GM18517 (cell line): Measurements from ENCODE around the gene CCDC33.

ENCODE experiments used
- ATAC-seq: cut with Tn5 transposase; IDR thresholded peaks from one replicate; pipeline ENCODE4 v1.9.1; 2021; ENCODE audit warnings: mild to moderate bottlenecking, moderate library complexity; ENCODE audit not compliant: unreplicated experiment

Gene CCDC33

DNA sequence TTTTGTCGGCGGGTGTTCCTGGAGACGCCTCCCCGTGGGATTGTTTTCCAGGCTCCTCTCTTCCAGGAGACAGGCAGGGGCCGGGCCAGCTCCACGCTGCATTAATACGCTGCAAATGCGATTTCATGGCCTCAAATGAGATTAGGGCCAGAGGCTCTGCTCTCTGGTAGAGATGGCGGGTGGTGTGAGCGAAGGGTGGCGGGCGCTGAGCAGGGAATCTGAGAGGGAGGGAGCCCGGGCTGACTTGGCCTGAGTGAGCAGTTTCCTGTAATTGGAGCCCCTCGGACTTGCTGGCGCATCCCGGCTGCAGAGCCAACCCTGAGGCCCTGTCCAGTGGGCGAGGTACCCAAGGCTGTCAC, 7.4 kb upstream of the CCDC33 start:
- no peak for ATAC-seq

DNA sequence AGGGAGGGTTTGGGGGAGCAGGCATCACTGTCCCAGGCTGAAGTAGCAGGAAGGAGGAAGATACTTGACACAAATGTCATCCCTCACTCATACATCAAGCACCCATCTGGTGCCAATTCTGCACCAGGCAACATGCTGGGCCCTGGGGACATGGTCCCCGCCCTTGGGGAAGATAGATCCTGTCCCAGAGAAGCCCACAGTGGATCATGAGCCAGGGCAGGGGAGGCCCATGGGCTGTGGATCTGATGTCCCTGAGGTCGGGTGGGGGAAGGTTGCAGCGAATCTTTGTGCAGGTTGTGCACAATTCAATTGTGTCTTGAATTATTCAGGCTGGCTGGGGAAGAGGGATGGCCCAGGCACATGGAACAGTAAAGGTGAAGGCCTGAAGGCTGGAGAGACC, 6.4 kb upstream of the CCDC33 start:
- ATAC-seq: no peak

DNA sequence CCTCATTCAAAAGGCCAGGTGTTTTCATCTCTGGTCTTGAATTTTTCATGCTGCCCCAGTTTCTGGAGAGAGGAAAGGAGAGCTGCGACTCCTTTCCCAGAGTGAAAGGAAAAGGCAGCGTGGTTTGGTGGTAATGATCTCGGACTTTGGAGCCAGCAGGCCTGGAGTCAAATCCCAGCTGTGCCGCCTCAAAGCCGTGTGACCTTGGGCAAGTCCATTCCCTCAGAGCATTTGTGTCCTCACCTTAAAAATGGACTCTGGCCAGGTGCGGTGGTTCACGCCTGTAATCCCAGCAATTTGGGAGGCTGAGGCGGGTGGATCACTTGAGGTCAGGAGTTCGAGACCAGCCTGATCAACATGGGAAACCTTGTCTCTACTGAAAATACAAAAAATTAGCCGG, 4.7 kb upstream of the CCDC33 start:
- ATAC-seq: no peak

DNA sequence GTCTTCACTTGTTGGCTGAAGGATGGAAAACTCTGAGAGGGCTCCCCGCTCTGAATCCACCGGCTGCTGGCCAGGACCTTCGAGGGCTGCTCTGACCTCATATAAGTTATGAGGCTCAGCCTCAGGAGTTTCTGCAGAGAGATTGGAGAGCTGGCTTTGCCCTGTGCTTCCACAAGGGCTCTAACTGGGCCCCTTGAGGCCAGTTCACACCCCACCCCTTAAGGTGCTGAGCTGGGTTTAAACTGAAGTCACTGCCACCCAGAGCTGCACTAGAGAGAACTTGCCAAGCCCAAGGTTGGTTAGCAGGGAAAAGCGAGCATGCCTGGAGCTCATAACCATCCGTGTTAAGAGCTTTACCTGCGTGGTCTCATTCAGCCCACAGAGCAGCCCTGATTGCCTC, 2.8 kb upstream of the CCDC33 start:
- no peak for ATAC-seq

DNA sequence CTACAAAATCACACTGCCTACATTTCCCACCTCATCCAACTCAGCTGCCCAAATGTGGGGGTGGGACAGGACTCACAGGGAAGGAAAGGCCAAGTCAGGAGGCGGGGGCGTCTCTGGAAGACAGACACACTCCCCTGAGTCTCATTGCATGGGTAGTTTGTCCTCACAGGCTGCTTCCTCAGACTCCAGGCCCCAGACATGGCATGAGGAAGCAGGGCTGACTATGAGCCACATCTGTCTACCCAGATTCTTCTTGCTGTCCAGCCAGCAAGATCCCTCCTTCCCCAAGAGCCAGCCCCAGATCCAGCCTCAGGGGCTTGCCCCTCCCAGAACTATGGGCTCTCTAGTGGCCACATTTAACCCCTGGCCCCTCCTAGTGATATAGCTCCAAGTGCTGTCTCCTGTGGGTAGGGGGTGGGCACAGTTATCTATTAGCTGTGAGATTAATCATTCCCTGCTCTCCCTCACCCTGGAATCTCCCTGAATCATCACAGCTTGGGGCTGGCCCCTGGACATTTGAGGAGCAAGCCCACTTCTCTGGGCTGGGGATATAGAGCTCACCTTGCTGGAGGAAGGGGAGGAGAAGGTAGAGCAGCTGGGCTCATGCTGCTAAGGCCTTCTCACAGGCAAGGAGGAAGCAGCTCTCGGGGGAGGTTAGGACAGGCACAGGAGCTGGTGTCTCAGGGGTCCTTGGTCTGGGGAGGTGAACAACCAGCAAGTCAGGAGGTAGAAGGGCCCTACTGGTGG, 2.1 kb upstream of the CCDC33 start:
- no peak for ATAC-seq

DNA sequence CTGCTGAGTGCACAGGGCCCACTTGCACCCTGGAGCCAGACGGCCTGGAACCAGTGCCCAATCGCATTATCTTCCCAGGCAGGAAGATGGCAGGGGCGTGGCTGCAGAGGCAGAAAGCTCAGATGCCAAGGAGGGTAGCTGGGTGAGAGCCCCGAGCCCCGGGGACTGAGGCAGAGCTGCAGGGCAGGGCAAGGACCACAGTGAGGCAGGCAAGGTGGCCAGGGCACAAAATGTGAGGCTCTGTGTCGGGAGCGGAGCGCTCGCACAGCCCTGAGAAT, 1.6 kb upstream of the CCDC33 start:
- ATAC-seq: no peak

DNA sequence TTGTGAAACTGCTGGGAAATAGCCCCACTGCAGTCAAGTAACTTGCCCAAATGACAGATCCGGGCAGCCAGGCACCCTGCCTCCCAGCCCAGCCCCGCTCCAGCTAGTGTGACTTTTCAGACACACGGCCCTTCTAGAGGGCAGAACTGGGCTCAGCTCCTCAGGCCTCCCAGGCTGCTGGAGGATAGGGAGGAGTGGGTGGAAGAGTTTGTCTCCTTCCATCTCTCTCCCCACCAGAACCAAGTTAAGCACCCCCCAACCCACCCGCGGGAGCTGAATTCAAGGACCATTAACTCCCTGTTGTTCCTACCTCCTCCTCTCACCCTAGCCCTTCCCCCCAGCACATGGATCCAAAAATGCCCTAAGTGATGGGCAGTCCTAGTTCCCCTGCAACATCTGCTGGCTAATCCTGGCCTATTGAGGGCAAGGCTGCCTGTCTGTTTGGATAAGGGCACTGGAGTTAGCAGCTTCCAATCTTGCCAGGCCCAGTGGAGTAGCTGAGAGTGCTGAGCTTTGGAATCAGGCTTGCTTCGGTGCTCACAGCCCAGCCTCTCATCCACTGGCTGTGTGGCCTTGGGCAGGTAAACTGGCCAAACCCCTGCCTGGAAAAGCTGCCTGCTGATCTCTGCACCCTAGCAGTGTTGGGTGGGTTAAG, 3.1 kb downstream of the CCDC33 start:
- ATAC-seq: no peak

DNA sequence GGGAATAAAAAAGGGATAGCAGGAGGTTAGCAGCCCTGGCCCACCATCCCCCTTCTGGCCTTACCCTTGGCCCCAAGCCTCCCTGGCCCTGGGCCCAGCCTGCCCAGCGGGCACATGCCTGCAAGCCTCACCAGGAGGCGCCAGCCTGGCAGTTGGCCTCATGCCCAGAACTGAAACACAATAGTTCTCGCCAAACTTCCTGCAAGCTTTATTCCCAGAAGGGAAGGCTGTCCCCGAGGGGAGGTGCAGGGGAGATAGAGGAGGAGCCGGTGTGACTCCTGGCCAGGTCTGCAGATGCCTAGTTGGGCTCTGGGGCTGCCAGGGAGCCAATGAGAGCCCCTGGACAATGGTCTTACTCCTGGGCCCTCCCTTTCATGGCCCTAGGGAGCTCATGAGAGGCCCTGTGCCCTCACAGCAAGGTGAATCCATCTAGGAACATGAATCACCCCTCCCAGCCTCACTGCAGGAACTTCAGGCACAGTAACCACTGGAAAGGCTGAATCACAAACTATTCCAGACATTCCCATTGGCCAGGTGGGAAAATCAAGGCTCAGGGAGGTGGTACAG, 4.0 kb downstream of the CCDC33 start:
- no peak for ATAC-seq

DNA sequence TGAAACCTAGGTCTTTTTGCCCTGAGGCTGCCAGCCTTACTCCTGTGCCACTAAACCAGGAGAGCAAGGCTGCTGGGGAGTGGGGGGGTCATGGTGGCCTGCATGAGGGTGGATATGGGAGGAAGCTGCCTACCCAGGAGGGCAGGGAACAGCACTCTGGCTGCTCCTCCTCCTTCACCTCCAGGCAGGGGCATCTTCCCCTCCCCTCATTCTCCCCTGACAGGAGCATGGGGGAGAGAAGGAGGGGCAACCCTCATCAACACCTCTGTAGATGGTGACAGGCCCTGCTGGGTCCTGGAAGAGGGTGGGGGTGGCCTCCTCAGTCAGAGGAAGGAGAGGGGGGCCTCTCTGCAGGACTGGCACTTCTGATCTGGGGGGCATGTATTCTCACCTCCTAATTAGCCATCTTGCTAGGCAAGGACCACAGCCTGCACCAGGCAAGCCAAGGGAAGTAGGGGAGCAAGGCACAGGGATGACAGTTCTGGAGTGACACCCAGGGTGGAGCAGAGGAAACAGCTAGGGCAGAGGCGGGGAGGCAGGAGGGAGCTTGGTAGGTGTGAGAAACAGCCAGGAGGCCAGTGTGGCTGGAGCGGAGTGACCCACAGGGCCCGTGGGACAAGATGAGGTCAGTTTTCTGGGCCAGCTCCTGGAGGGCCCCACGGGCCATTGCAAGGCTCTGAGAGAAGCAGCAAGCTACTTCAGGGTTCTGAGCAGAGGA, 4.9 kb downstream of the CCDC33 start:
- no peak for ATAC-seq

DNA sequence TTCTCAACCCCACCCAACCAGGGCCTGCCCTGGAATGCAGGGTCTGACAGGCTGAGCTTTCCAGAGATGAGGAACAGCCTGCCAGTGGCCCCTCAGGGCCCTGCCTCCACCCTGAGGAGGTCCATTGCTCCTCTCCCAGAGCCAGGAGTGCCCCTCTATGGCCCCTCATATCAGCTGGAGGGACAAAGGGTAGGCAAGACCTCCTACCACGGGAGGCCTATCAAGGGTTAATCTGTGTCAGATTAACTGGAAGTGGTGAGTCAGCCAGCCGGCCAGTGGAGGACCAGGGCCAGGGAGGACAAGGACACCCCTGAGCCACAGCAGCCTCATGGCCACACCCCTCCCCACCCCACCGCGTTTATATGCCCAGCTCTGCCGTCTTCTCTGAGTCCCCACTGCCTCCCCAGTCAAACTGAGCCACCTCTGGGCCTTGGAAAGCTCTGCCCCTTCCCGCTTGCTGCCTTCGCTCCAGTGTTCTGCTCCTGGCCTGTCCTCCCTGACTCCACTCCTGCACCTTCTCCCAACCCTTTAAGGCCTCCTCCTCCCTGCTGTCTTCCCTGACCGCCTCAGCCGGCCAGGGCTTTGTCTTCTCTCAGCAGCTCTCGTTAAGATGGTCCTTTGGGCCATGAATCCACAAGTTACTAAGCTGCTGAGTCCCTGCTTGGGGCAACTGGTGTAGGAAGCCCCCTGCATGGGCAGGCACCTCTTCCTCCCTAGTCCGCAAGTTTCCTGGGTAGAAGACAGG, 6.5 kb downstream of the CCDC33 start:
- ATAC-seq: no peak

DNA sequence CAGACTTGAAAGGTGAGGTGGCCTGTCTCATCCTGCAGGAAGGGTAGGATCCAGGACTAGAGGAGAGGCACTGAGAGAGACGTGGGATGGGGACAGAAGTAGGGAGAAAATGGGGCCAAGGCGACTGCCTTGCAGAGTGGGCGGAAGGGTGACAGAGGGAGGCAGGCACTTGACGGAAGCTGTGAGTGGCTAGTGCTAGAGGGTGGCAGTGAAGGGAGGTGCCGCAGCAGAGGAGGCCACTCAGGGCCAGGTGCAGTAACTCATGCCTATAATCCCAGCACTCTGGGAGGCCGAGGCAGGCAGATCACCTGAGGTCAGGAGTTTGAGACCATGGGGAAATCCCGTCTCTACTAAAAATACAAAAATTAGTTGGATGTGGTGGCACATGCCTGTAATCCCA, 7.3 kb downstream of the CCDC33 start:
- ATAC-seq: no peak

DNA sequence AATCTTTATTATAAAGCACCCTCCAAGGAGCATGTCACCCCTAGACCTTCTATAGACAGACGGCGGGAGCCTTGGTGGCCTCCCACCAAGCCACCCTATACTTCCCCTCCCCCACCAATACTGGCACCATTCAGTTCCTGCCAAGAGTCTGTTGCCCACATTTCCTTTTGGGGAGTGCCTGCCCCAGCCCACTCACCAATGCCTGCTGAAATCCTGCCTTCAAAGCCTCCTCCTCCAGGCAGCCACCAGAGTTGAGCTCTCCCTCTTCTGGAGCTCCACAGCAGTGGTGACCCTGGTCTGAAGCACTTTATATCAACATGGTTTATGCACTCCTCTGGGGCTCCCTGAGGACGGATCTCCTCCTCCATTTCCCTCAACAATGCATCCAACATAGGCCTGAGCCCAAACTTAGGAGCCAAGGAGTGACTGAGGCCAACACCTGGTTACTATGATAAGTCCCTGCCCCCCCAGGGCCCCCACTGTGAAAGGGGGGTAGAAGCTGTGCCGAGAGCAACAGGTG, 8.8 kb downstream of the CCDC33 start:
- ATAC-seq: no peak

DNA sequence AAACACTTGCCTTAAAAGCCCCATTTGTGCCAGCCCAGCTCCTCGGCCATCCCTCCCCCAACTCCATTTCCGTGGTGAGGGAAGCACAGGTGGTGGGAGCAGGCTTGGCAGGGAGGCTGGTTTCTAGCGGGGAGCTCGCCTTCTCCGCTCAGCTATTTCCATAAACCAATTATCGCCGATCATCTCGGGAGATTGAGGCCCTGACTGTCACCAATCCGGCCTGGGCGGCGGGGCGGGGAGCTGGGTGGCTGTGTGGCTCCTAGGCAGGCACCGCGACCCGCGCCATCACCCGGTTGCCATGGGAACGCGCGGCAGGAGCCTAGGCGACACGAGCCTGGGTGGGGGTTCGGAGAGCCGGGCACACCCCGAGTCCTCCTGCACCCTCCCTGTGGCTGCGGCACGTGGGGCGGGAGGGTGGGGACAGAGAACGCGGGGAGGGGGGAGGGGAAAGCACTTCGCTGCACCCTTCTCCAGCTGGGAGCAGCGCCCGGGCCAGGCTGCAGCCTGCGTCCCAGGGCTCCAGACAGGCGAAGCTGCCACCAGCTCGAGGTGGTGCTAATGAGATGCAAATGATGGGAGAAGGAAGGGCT, 9.3 kb downstream of the CCDC33 start:
- no peak for ATAC-seq

DNA sequence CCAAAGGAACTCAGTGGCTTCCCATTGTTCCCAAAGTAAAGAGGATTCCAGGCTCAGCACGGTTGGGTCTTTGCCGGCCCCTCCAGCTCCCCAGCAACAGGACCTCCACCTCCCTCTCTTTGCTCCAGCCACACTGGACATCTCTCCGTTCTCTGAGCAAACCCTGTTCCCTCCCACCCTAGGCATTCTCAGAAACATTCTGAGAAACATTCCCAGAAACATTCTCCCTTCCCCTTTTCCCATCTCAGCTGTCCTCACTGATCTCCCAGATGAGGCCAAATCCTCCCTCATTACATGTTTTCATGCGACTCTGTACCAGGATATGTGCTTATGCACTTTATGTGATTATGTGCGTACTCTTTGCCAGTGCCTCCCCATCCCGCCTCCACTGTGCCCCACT, 14.1 kb downstream of the CCDC33 start:
- no peak for ATAC-seq

DNA sequence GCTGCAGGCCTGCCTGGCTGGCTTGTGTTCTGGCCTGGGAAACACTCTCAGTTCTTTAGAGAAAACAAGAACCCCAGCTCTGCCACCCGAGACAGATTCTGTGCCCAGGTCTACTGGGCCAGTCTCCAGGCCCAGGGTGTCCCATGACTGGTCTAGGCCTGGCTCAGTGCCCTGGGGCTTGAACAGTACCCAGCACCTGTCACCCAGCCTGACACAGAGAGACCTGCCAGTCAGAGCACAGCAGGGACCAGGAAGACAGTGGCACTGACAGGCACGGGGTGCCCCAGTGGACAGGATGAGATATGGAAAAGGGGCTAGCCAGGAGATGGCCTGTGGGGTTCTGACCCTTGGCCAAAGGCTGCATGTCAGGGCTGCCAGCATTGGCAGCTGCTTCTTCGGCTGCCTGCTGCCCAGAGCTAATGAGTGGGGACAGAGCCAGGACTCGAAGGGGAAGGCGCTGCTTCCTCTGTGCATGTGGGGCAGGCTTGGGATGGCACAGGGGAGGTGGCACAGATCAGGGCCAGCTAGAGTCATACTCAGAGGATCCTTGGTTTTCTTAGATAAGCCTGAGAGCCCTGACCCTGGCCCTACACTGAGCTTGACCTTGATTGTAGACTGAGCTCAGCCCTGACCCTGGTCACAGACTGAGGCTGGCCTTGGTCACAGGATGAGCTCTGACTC, 15.1 kb downstream of the CCDC33 start:
- no peak for ATAC-seq

DNA sequence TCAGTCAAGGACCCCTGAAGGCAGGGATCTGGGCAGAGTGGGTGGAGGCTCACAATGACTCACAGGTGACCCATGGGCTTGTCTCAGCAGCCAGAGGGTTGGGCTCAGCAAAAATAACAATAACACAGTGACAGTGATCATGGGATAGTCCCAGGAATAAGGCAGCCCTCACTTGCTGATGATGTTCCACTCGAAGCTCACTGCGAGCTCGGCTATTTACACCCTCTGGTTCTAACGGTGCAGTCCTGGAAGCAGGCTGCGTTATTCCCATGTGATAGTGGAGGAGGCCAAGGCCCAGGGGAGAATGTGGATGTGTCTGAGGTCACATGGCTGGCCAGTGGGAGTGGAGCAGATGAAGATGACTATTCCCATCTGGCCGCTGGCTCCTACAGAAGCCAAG, 16.2 kb downstream of the CCDC33 start:
- ATAC-seq: no peak

DNA sequence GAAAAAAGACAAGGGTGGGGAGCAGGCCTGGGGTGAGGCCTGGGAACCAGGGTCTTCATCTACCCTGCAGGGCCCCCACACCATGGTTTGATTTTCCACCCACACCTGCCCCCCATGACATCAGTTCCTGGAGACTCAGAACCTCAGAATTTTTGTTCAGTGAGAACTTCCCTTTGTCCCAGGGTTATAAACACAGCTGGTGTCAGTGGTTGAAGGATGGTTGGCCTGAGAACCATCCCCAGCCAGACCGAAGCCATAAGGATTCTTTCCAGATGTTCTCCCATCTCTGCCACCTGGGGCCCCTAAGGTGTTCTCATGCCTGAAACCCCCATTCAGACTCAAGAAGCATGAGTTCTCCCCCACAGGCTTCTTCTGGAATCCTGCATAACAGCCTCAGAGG, 16.6 kb downstream of the CCDC33 start:
- ATAC-seq: no peak

DNA sequence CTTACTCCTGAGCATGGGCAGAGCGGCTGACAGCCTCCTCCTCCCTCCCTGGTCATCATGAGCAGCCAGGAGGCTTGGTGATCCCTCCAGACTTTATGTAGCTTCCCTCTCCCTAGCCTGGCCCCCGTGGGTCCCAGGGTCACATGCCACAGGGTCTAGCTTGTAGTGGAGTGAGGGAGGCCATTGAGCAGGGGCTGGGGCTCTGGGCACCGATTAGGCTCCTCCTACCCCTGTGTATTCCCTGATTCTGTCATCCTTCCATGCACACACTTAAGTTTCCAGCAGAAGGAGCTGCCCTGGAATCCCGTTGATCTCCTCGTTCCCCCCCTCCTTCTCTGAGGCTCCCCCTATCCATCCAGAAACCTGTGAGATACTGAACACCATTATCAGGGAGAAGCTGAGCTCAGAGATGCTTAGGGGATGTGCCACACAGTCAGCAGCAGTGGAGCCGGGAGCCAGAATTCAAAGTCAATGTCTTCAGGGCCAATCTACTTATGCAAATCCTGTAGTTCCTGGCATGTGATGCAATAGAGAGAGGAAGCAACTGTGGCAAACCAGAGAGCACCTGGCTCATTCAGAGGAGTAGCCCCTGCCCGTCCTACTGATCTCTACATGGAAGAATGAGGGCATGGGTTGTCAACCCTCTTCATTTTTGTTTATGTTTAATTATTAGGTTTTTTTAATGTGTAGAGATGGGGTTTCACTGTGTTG, 17.2 kb downstream of the CCDC33 start:
- no peak for ATAC-seq

DNA sequence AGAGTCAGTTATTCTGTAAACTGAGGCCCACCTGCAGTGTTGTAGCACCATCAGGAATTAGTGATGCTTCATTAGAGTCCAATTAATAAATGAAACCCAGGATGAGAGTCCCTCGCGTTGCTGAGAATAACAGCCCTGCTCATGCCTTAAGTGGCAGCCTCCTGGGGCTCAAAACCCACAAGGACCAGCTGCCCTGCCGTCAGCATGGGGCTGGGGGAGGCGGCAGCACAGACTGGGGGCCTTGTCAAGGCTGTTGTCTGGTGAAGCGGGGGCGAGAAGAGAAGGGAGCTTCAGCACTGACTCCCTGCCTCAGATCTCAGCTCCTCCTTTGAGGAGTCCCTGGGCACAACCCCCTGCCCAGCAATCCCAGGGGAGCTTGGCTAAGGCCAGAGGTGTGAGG, 21.0 kb downstream of the CCDC33 start:
- no peak for ATAC-seq

DNA sequence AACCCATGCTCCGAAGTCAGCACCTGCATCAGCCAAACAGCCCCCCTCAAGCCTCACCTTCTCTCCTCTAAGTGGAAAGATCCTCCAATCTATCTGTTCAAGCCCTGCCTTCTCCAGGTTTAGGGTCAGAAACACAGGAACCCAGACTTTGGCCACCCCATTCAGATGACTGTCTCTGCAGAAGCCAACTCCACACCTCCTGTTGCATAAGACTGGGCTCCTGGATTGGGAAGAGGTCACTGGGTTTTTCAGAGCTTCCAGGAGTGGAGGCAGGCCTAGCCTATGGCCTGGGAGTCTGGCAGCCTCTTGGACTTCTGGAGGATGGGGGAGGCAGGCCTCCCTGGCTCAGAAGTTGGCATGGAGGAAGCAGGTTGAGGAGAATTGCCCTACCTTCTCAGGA, 21.5 kb downstream of the CCDC33 start:
- ATAC-seq: no peak
